Measurements from ENCODE around the gene SH2B3.
A peak's percentile ranks its signal among the peaks of the same experiment; 100 is the strongest.
"Not testable (repeated sequence)": the region's sequence is repeated elsewhere in the genome, so short reads cannot be mapped to it uniquely, and the experiment has no call there.

The SH2B3 gene

DNA sequence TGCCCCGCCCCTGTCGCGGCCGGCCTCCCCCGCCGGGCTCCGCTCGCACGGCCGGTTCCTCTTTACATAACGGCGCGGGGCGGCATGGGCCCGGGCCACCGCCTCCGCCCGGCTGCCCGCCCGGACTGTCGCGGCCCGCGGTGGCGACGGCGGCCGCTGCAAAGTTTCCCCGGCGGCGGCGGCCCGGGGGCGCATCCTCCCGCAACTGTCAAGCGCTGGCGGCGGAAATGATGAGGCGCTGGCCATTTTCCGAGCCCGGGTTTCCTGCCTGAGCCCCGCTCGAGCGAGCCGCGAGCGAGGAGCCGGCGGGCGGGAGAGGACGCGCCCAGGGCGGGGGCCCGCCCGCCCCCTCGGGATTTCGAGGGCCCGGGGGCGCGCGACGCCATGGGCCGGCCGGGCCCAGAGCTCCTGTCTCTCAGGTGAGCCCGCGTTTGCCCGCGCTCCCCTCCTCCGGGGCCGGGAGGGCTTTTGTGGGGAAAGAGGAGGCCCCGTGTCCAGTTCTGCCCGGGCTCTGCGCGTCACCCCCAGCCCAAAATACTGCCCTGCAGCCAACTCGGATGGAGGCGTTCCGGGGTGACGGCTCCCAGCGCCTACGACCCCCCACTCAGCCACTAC, at the start of gene SH2B3:
SH2B3 (plus strand) TSS at position 65 of the 615 bp plus-strand sequence. CDS start 12,223 bp downstream, outside the sequence.
- DNase-seq (ENCODE audit: low spot score) = no peak

DNA sequence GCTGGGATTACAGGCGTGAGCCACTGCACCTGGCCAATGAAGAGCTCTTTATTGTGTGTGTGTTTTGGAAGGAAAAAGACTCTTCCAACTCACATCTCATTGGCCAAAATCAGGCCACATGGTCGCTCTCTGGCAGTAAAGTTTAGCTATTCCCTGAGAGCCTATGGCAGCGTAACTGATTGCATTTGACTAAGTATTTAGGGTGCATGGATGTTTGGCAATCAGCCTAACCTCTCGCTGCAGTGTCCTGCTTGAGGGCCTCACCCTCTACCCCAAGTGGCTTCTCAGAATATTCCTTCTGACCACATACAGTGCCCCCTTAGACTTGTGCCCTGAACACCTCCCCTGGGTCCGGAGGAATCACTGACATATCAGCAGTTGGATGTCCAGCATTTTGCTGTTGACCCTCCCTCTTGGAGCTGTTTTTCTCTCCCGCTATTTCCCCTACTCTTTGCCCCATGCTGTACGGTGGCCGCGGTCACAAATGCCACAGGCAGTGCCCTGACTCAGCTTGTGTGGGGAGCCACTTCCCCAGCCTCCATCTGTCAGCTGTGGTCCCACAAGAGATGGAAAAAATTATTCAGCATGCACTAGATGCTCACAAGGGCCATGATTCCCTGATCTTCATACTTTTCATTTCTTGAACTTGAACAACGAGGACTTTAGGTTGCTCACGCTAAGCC, 46.4 kb upstream of the SH2B3 start:
- DNase-seq (ENCODE audit: low spot score) = no peak

DNA sequence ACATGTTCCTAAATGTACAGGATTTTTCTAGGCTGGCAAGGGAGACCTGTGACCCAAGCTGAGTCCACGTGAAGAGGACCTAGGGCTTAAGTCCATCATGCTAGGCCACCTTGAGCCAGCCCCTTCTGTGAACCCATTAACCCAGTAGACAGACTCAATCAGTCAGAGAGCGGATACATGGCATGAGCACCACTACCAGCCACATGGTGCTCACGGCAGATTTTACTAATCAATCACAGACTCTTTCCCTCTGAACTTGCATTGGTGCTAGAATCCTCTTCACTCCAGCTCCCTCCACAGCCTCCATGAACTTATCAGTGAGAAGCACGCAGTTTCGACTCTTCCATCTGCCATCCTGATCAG, 45.8 kb upstream of the SH2B3 start:
- DNase-seq (ENCODE audit: low spot score) = no peak

DNA sequence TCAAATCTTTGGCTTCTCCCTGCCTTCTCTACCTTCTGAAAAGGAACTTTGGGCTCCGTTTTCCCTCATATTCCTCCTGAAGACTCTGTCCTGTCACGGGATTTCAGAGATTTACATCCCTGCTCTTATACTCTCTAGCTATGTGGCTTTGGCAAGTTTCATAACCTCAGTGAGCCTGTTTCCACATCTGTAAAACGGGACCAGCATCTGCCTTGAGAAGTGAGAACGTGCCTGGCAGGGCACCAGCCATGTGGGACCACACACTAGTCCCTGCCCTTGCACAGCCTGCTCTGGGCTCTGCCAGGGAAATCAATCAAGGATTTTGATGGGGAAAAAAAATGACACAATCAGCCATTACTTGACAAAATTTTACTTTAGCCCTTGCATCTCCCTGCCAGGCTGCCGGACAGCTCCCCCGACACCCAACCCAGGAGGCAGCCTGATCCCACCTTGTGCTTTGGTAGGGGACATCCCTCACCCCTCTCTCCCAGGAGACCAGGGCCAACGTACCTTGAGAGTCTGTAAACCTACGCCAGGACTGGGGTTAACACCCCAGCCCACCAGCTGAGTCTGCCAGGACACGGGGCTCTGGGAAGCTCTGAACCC, 45.3 kb upstream of the SH2B3 start:
- DNase-seq (ENCODE audit: low spot score) = no peak

DNA sequence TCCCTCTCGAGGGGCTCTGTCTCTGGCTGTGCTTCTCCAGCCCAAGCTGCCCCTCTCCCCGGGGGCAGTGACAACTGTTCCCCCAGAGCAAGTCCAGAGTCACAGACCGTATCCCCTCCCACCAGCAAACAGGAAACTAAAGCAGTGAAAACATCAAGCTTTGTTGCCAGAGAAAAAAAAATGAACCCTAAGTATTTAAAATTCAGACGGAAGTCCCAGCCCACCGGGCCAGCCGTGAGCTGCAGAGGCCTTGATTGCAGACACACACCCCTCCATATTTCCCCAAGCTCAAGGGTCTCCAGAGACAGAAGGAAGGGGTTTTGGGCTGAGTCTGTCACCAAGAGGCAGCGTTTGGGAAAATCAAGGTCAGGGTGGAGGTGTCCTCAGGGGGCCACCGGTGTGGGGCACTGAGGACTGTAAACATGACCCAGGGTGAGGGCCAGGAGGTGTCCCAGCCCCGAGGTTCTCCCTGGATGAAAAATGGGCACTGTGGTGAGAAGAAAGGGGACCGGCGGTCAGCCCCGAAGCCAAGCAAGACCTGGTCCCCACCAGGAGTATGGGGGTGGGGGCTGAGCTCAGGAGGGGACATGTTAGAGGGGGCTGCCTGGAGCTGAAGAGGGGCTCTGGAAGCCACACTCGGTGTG, 44.5 kb upstream of the SH2B3 start:
- DNase-seq (ENCODE audit: low spot score) = no peak

DNA sequence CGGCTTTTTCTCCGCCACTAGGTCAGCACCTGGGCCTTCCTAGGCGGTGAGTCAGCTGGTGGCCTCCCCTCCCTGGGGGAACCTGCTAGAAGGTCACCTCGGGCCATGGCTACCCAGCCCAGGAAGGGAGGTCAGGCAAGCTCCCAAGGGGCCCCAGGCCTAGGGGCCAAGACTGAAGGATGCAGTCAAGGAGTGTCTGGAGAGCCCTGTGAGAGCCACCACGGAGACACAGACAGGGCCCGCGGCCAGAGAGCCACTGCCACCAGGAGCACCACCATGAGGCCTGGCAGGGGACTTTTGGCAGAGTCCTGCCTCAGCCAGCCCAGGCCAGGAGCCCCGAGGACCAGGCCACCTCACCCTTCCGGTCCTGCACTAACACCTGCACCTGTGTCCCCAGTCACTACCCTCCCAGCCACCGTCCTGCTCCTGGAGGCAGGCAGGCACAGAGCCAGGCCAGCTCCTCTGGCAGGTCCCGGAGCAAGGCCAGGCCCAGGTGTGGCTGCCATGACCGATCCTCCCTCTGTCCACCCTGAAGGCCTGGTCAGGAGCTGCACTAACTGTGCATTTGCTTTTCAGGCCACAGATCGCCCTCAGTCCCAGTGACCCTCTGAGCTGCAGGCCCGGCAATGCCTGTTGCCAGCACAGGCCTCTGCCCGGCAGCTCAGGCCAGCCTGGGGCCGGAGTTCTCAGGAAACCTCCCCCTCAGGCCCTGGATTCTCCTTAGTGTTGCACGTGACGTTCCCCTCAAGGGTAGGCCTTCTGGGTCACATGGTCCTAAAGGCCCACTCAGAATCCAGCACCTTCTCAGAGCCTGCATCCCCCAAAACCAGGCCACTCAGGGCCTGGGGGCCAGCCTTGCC, 43.8 kb upstream of the SH2B3 start:
- DNase-seq (ENCODE audit: low spot score) = no peak

DNA sequence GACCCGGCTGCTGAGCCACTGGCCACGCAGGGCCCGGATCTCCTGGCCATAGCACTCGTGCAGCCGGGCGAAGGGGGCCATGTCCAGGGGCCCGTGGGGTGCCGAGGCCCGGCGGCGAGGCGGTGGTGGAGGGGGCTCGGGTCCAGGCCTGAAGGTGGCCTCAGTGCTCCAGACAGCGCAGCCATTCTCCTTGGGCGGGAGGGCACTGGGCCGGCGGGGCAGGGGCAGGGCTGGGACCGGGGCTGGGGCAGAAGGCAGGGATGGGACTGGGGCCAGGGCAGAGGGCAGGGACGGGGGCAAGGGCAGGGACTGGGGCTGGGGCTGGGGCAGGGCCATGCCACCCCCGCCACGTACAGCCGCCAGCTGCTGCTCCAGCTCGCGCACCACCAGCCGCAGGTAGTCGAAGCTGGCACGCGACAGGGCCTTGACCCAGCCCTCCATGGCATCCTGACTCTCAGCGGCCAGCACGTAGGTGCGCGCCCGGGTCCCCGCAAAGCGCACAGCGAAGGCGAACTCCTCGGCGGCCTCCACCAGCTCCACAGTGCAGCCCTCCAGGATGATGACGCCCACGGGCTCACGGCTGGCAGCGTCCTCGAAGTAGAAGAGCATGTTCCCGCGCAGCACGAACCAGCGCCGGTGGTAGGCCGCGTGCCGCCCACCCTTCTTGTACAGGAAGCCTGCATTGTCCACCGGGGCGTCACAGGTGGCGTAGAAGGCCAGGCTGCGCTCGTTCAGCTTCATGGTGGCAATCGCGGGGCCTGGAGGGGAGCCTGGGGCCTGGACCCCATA, 42.8 kb upstream of the SH2B3 start:
- DNase-seq (ENCODE audit: low spot score) = no peak

DNA sequence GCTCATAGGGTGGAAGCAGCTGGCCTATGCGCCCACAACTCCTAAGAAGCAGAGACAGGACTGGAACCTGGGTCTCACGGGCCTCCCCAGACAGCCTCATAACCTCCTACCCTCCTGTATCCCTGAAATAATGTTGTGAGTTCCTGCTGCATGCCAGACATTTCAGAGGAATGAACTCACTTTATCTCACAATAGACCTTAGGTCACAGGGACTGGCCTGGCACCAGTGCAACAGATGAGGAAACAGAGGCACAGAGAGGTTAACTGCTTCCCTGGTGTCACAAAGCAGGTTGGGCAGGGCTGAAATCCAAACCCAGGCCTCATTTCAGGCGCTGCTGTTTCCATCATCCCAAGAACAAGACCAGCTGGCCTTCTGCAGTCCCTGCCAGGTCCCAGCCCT, 42.1 kb upstream of the SH2B3 start:
- no peak for DNase-seq (ENCODE audit: low spot score)

DNA sequence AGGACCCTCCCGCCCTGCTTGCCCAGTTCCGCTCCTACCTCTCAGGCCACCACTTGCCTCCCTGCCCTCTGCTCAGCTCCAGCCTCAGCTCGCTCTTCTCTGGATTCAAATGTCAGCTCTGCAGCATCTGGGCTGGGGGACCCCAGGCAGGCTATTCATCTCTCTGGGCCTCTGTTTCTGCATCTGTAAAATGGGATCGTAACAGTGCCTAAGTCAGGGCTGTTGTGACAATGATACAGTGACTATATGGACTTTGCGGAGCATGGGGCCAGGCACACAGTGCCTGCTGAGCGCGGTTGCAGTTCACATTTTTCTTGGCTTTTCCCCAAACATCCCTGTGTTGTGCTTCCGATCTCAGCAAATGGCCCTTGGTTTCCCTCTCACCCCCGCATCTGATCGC, 39.6 kb upstream of the SH2B3 start:
- DNase-seq (ENCODE audit: low spot score) = no peak

DNA sequence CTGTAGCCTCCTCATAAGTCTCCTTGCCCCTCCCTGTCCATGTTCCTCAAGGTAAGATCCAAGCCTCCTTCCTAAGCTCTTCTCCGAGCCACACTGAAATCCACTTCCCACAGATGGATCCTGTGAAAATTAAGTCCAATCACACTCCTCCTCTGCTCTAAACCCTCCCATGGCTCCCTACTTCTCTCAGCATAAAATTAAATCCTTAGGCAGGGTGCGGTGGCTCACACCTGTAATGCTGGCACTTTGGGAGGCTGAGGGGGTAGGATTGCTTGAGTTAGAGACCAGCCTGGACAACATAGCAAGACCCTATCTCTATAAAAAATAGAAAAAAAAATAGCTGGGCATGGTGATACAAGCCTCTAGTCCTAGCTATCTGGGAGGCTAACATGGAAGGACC, 39.1 kb upstream of the SH2B3 start:
- no peak for DNase-seq (ENCODE audit: low spot score)

DNA sequence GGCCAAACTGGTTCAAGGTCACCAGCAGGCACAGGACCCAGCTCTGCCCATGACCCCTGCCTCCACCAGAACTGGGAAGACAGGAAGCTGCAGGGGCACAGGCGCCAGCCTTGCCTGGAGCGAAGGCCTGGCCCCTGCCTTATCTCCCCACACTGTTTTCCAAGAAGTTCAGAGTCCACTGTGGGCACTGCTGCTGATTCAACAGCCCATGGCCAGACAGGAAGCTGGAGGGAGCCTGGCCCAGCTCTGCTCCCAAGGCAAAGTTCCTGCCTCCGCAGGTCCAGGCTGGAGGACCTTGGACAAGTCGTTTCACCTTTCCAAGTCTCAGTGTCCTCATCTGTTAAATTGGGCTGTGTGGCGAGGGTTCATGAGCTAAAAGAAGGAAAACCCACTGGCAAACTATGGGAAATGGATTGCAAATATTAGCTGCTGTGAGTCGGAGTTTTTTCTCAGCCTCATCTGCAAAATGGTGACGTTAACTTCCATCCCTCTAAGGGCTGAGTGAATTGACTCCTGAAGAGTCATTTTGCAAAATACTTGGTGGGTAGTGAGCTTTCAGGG, 38.0 kb upstream of the SH2B3 start:
- peak; percentile 62 for DNase-seq (ENCODE audit: low spot score)

DNA sequence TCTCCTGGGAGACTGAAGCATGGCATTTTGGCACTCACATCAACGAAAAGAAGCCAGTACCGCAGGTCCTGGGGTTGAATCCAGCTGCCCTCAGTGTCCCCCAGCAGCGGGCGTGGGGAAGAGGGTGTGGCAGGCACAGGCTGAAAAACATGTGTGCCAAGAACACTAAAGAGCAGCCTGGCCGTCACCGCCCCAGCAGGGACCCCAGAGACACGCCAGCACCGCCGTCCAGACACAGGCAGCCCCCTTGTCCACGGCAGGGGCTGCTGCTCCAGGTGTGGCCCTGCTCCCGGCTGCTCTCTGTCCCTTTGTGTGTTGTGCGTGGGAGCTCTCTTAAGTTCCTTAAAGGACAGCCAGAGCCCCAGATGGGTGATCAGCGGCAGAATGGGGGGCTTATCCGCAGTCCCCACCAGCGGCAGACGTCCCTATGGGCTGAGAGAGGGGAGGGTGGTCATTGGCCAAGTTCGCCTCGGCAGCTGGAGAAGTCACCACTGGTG, 37.4 kb upstream of the SH2B3 start:
- DNase-seq (ENCODE audit: low spot score) = no peak

DNA sequence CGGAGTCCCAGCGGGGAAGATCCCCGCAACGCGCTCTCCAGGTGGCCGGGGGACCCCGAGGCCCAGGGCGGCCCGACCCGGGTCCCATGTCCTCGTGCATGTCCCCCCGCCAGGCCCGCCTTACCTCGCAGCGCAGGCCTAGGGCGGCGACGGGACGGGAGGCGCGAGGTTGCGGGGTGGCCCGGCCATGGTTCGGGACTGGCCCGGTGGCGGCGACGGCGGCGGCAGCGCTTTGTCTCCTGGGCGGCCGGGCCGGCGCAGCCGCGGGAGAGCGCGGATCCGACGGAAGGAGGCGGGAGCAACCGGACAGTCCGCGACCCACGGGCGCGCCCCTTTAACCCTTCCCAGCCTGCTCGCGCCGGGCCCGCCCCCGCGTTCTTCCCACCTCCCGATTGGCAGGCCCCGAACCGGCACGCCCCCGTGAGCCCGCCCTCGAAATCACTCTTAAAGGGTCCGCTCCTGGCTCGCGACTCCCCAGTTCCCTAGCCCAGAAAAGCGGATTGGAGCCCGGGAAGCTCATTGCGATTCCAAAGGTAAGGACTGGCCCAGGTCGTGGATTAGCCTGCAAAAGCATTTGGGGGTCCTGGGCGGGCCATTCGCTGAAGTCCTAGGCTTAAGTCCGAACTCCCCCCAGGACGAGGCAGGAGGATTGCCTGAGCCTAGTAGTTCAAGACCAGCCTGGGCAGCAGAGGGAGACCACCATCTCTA, 36.8 kb upstream of the SH2B3 start, which contains the start of gene PHETA1:
PHETA1 (minus strand) TSS at position 308 of the 708 bp plus-strand sequence. CDS start 5,668 bp downstream, outside the sequence.
- DNase-seq (ENCODE audit: low spot score) = peak; percentile 96

DNA sequence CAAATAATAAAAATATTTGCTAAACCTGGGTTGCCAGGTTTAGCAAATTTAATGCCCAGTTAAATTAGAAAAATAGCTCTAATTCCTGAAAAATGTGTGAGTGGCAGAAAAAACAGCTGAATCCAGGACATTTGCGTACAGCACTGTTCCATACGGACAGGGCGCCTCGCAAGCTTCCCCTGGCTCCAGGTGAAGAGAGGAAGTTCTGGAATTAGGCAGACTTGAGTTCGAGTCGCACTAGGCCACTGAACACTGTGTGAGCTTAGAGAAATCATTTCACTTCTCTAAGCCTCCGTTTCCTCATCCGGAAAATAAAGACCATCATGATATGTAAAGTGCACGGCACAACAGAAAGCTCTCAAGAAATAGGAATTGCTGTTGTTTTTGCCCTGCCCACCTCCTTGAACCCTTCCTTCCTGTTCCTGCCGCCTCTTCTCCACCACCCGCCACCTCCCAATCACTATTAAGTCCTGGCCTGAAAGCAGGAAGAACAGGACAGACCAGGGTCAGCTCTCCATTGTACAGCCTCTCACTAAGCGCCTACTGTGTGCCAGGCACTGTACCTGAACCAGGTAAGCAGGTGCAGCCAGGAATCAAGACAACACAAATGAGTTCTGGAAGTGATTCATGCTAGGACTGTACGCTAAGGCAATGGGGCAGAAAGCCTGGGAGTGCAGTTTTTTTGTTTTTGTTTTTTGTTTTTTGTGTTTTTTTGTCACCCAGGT, 36.1 kb upstream of the SH2B3 start:
- DNase-seq (ENCODE audit: low spot score) = no peak

DNA sequence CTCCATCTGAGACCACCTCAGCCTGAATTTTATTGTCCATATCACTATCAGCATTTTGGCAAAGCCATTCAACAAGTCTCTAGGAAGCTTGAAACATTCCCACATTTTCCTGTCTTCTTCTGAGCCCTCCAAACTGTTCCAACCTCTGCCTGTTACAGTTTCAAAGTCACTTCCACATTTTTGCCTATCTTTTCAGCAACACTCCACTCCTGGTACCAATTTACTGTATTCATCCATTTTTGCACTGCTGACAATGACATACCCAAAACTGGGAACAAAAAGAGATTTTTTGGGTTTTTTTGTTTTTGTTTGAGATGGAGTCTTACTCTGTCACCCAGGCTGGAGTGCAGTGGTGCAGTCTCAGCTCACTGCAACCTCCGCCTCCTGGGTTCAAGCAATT, 32.5 kb upstream of the SH2B3 start:
- DNase-seq (ENCODE audit: low spot score) = not testable (repeated sequence)

DNA sequence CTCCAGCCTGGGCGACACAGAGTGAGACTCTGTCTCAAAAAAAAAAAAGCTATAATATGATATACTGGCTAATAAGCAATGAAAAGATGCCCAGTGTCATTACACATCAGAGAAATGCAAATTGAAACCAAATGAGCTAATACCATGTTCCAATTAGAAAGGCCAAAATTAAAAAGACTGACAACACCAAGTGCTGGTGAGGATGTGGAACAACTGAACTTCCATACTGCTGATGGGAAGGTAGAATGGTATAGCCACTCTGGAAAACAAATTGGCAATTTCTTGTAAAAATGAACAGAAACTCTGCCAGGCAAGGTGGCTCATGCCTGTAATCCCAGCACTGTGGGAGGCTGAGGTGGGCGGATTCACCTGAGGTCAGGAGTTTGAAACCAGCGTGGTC, 28.3 kb upstream of the SH2B3 start:
- DNase-seq (ENCODE audit: low spot score) = no peak

DNA sequence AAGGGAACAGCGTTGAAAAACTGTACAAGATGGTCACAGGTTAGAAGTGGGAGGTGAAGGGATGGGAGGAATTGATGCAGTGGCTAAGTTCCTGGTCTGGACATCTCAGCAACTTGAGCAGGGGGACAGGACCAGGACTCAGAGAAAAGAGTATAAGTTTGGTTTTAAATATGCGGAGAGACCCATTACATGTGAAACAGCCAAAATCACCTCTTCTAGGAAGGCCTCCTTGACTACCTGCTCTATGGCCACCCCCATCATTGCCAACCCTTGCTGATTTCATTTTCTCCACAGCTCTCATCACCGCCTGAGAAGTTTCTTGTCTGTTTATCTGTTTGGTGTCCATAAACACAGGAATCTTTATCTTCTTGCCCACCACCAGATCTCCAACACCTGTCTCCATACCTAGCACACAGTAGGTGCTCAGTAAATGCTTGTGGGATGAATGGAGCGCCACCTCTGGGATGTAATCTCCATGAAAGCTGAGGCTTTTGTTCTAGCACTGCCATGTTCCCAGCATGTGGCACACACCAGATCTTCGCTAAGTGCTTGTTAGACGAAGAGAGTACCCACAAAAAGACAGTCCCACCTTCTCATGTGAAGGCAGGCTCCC, 25.7 kb upstream of the SH2B3 start:
- no peak for DNase-seq (ENCODE audit: low spot score)

DNA sequence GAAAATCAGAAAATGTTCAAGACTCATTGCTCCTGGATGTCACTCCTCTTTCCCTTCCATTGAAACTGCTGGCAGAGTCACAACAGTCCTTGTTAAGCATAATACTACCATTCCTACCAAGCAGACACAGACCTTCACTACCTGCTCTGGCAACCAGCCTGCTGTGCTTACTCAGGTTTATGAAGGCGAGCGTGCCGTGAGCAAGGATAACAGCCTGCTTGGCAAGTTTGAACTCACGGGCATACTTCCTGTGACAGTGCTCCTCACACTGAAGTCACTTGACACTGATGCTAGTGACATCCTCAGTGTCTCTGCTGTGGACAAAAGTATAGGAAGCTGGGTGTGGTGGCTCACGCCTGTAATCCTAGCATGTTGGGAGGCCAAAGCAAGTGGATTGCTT, 21.1 kb upstream of the SH2B3 start:
- no peak for DNase-seq (ENCODE audit: low spot score)

DNA sequence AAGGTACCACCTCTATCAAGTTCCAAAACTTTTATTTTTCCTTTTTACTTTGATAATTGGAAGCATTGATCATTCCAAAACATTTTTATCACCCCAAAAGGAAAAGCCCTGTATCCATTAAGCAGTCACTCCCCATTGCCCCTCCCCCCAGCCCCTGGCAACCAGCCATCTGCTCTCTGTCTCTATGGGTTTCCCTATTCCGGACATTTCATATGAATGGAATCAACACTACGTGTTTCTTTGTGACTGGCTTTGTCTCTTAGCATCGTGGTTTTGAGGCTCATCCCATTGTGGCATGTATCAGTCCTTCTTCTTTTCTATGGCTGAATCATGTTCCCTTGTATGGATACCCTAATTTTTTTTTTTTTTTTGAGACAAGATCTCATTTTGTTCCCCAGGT, 18.8 kb upstream of the SH2B3 start:
- no peak for DNase-seq (ENCODE audit: low spot score)

Data from LoVo (cell line).